Fibroblast of mammary gland (primary cell): Measurements from ENCODE around the gene ATE1.

ENCODE experiments used
- DNase-seq: peaks from one replicate; pipeline ENCODE4 v3.0.0-alpha.2; 2010; ENCODE audit warnings: low read depth
- H3K4me3 ChIP-seq: 2 replicates; pipeline ENCODE4 v1.5.1; 2011; ENCODE audit warnings: low read depth, mild to moderate bottlenecking, low read length, moderate library complexity; ENCODE audit not compliant: control insufficient read depth
- TF ChIP-seq, protein P1 (sequence below): conservative IDR thresholded peaks from 2 replicates; pipeline ENCODE4 v1.5.1; 2011; ENCODE audit warnings: low read depth, low read length, inconsistent platforms; ENCODE audit not compliant: control insufficient read depth, insufficient read depth

The ATE1 gene

DNA sequence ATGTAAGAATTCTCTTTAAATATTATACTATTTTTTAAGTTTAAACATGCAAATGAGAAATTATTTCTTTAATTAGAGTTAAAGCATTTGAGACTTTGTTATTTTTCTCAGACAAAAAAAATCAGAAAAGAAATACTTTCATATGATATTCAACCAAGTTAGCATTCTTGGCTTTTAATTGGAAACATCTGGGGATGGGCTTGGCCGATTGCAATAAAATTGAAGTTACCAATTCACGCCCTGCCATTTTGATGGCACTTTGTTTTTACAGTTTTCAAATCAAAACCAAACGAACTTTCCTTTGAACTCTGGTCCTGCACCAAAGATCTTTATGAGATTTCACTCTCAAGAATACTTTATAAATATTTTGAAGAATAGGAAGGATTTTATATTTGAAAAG lies 127.7 kb downstream of the ATE1 start:
- TF ChIP-seq, protein P1, sequence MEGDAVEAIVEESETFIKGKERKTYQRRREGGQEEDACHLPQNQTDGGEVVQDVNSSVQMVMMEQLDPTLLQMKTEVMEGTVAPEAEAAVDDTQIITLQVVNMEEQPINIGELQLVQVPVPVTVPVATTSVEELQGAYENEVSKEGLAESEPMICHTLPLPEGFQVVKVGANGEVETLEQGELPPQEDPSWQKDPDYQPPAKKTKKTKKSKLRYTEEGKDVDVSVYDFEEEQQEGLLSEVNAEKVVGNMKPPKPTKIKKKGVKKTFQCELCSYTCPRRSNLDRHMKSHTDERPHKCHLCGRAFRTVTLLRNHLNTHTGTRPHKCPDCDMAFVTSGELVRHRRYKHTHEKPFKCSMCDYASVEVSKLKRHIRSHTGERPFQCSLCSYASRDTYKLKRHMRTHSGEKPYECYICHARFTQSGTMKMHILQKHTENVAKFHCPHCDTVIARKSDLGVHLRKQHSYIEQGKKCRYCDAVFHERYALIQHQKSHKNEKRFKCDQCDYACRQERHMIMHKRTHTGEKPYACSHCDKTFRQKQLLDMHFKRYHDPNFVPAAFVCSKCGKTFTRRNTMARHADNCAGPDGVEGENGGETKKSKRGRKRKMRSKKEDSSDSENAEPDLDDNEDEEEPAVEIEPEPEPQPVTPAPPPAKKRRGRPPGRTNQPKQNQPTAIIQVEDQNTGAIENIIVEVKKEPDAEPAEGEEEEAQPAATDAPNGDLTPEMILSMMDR = no peak
- no peak overlapping the region for H3K4me3 ChIP-seq
- DNase-seq = peak; percentile 57

DNA sequence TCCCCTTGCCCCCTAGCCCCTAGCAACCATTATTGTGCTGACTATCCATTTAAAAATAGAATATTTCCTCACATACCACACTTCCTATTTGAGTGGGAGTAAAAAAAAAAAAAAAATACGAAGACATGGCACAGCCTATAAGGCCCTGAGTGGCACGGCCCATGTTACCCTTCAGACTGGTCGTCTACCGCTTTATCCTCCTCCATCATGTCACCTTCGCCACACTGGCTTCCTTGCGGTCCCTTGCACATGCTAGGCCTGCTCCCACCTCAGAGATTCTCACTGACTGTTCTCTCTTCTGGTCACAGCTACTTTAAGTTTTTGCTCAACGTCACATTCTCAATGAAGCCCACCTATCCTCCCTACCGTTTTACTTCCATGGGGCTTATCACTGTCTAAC lies 130.3 kb downstream of the ATE1 start:
- no peak for DNase-seq
- H3K4me3 ChIP-seq = no peak overlapping the region
- TF ChIP-seq, protein P1 = no peak

DNA sequence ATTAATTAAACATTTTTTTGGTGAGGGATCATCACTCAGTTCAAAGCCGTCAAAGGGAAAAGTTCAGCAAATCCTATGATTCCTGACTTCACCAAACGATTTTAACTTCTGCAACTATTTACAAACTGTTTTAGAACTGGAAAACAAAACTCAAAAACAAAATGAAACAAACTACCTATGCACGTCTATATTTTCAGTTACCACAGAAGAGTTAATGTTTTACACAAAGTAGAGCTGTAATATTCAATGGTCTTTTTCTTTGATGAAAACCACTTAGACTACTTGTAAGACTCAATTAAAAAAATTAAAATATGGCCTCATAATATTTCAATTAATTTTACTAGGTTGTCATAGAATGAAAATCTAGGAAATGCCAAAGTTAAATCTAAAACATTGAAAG lies 131.5 kb downstream of the ATE1 start:
- TF ChIP-seq, protein P1 = no peak
- no peak for DNase-seq
- H3K4me3 ChIP-seq = no peak overlapping the region

DNA sequence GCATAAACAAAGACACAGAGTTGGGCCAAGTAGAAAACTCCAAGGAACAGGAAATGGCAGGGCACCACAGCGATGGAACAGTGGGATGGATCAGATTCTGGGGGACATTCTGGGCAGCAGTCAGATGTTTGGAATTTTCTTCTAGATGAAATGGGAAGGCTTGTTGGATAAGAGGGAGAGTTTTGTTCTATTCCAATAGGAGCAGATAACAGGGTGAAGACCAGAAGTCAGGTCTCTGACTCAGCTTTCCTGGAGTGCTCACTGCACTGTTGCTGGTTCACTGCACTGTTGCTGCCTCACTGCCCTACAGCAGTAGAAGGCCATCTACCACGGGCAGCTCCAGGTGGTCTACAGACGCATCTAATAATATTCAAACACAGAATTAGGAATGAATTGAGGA lies 135.6 kb downstream of the ATE1 start:
- peak; percentile 52 for DNase-seq
- TF ChIP-seq, protein P1 = no peak
- no peak overlapping the region for H3K4me3 ChIP-seq

DNA sequence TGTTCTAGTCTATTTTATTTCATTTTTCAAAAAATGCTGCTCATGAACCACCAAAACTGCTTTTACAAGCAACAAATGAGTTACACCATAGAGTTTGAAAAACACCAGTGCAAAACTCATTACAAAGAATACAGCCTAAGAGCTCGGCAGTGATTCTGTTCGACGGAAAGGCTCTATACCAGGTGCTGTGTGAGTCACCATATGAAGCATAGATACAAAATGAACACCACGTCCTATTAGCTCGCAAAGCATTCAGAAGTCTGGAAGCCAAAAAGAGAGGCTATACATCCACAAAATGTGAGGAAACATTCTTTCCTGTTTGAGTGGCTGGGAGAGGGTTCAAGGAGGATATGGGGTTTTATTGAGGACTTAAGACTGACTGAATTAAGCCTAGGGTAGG lies 136.1 kb downstream of the ATE1 start:
- TF ChIP-seq, protein P1 = no peak

DNA sequence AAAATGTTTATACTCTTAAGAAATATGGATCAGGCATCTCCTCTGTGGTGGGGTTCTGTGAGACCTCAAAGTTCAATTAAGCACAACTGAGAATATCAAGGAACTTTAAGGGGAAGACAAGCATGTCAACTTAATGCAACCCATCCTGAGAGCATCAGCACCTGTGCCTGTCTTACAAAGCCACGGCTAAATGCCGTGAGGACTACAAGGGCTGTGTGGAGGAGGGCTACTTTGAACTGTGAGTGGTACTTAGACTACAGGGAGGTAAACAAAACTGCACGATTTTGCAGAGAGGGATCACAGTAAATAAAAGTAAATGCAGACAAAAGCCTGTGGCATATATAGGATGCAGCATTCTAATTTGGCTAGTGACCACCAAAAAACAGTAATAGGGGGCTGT lies 139.1 kb downstream of the ATE1 start:
- H3K4me3 ChIP-seq = no peak overlapping the region
- TF ChIP-seq, protein P1 = no peak
- no peak for DNase-seq

More for the DNA sequence above, 136.1 kb downstream of the ATE1 start:
- no peak overlapping the region for H3K4me3 ChIP-seq
- peak; percentile 18 for DNase-seq

DNA sequence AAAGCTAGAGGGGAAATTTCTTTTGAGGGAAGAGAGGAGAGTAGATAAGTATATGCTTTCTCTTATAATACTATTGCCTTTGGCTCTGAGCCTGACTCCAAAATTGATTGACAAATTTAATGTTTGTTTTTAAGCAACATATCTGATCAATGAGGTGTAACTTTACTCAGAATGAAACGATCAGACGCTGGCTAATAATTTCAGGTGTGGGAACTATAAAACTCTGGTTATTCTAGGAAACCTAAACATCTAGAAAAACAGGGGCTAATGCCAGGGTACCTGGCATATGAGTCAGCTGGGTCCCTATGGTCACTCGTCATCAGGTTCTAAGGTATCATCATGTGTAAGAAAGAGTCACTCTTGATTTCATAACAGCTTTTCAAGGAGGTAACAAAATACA lies 139.7 kb downstream of the ATE1 start:
- TF ChIP-seq, protein P1 = no peak
- no peak overlapping the region for H3K4me3 ChIP-seq
- DNase-seq = no peak
